Measurements from ENCODE around the gene MFSD6. TPM values are rescaled to one million over a fixed set of nuclear protein-coding genes. Genes with fewer than 3 reads are reported as not detected.

Gene MFSD6
- total and polyA plus RNA-seq, 2 of the 8 experiments (the other 6 are each of a cell fraction or from before 2014, with no cell fraction given) = 1.8 to 5.1 TPM

DNA sequence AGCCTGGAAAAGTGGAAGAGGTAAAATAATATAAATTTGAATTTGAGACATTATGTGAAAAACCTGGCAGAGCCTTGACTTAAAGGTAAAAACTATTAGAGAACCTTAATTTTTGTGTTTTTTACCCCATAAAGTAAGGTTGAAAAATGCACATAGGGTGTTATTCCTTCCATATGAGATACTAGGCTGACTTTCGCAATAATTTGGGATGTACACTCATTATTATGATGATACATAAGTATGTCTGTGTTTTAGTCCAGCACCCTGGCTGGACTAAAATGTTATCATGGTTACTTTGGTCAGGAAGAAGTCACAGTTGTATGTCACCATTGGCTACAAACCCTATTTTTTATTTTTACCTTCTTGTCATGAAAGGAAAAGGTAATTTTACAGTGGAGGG is 106.5 kb downstream of the MFSD6 start:
- Histone ChIP-seq H3K79me2 (ENCODE audit: control insufficient read depth in 1 of 2, insufficient read depth in 2 of 2, low read length in 2 of 2) (no peaks in the 10 kb centered on the region), H2BK12ac (ENCODE audit: low read depth, low read length) (no peak overlapping the region), H4K91ac (replicated peaks; ENCODE audit: insufficient read length, low read length) (no peak overlapping the region), H3K23ac (ENCODE audit: insufficient read length) (no peak overlapping the region), H4K8ac (ENCODE audit: extremely low read depth, insufficient read depth, low read length) (no peak overlapping the region), H3K9me3 (ENCODE audit: insufficient read depth in 2 of 2, low read depth in 1 of 2, low read length in 1 of 2) (no peaks in the 10 kb centered on the region), H3K27me3 (replicated peaks in 1 of 4; ENCODE audit: control insufficient read depth in 3 of 4, extremely low read depth in 1 of 4, insufficient read depth in 3 of 4, low read length in 3 of 4) (no peaks in the 10 kb centered on the region), H3K36me3 (ENCODE audit: control insufficient read depth in 2 of 4, insufficient read depth in 4 of 4, low read length in 3 of 4) (no peaks in the 10 kb centered on the region), H2AFZ (ENCODE audit: low read length) (no peak overlapping the region), H3K4me2 (ENCODE audit: insufficient read depth in 1 of 2, low read depth in 2 of 2, low read length in 2 of 2) (no peak overlapping the region), H3K18ac (ENCODE audit: extremely low read depth, low read length) (no peak overlapping the region), H3K56ac (replicated peaks; ENCODE audit: insufficient read length, low read depth, low read length) (no peak overlapping the region), H3K4me1 (replicated peaks in 1 of 4; ENCODE audit: control insufficient read depth in 3 of 4, insufficient read depth in 4 of 4, low read length in 3 of 4) (no peaks in the 10 kb centered on the region), H2AK5ac (ENCODE audit: low read depth, low read length) (no peak overlapping the region), H2BK120ac (replicated peaks; ENCODE audit: low read depth, low read length) (no peak overlapping the region), H2BK15ac (ENCODE audit: low read length) (no peak overlapping the region), H2BK5ac (ENCODE audit: low read depth, low read length) (no peak overlapping the region), H3K4me3 (ENCODE audit: extremely low read depth in 1 of 4, insufficient read depth in 2 of 4, low read depth in 3 of 4, low read length in 4 of 4) (no peak overlapping the region), H3K23me2 (ENCODE audit: low read depth, low read length) (no peaks in the 10 kb centered on the region), H4K20me1 (replicated peaks in 1 of 2; ENCODE audit: control insufficient read depth in 1 of 2, insufficient read depth in 2 of 2, low read length in 2 of 2) (no peaks in the 10 kb centered on the region), H3K27ac (ENCODE audit: low read depth, low read length) (no peak overlapping the region), H3K79me1 (ENCODE audit: low read depth, low read length) (no peaks in the 10 kb centered on the region), H2BK20ac (ENCODE audit: low read length) (no peak overlapping the region), H3K4ac (replicated peaks; ENCODE audit: insufficient read length, low read depth, low read length) (no peak overlapping the region), H3K9ac (replicated peaks in 1 of 4; ENCODE audit: extremely low read depth in 1 of 4, low read depth in 3 of 4, low read length in 3 of 4) (no peak overlapping the region), H3K14ac (ENCODE audit: insufficient read length) (no peak overlapping the region), H4K5ac (ENCODE audit: insufficient read length, low read depth, low read length) (no peak overlapping the region)
- no peak for DNase-seq (ENCODE audit: low read depth in 1 of 2, low spot score in 2 of 2)
- TF ChIP-seq JUND (IDR thresholded peaks at IDR 0.05; ENCODE audit: low read length) (no peak), JUN (IDR thresholded peaks at IDR 0.05; ENCODE audit: low read depth, low read length) (no peak), SIN3A (conservative IDR thresholded peaks at IDR 0.05 in 1 of 2, IDR thresholded peaks at IDR 0.05 in 1 of 2; ENCODE audit: low read depth in 1 of 2, low read length in 2 of 2) (no peak), SP1 (IDR thresholded peaks at IDR 0.05; ENCODE audit: low read depth, low read length) (no peak)
- TF ChIP-seq, protein P1, sequence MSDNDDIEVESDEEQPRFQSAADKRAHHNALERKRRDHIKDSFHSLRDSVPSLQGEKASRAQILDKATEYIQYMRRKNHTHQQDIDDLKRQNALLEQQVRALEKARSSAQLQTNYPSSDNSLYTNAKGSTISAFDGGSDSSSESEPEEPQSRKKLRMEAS (IDR thresholded peaks at IDR 0.05) = no peak
- TF ChIP-seq, protein P2, sequence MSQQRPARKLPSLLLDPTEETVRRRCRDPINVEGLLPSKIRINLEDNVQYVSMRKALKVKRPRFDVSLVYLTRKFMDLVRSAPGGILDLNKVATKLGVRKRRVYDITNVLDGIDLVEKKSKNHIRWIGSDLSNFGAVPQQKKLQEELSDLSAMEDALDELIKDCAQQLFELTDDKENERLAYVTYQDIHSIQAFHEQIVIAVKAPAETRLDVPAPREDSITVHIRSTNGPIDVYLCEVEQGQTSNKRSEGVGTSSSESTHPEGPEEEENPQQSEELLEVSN (IDR thresholded peaks at IDR 0.05) = no peak
- WGBS, 2 experiments (ENCODE audit: extremely low coverage in 1 of 2, insufficient coverage in 1 of 2, insufficient read length in 1 of 2, insufficient replicate concordance in 2 of 2, low coverage in 1 of 2, low lambda C conversion rate in 2 of 2, missing lambda C conversion rate in 1 of 2) = 91% methylated on average over 1 of the region's 1 CpG; no CpG with 5 or more reads in 1 of the 2 experiments
- no peak for FAIRE-seq
- ChIA-PET CTCF (ENCODE audit: partially characterized antibody) (interaction anchor here (0.6 kb wide), 1 partner anchor 141 kb away, joined by 4 read pairs; no protein-coding TSS in a partner anchor), POLR2A (ENCODE audit: partially characterized antibody) (interaction anchor here (1.5 kb wide), 1 partner anchor 10 kb away, joined by 3 read pairs; no protein-coding TSS in a partner anchor)
